Neural progenitor cell (in vitro differentiated cells): ENCODE data around the gene ECM2.

Experiments used
- CTCF ChIP-seq: fragments of 200-600 bp; sonication (generic); IDR thresholded peaks from 2 replicates; pipeline ENCODE4 v1.5.1; 2017; ENCODE audit warnings: antibody characterized with exemption, mild to moderate bottlenecking
- EZH2 ChIP-seq: fragments of 200-600 bp; sonication (generic); IDR thresholded peaks from 2 replicates; pipeline ENCODE4 v1.6.1; 2017; ENCODE audit warnings: antibody characterized with exemption, mild to moderate bottlenecking, moderate library complexity

GRCh38 chr9:92496396-92497176 lies 39.2 kb downstream of the ECM2 start:
- TF ChIP-seq CTCF (no peak), EZH2 (no peak)
